Measurements from ENCODE around the gene TGIF1. TPM values are rescaled to one million over a fixed set of nuclear protein-coding genes. Genes with fewer than 3 reads are reported as not detected.

The TGIF1 gene
- total RNA-seq, 4 donors from 2014 or later: 37.3 to 75.7 (median 57.0) TPM

DNA sequence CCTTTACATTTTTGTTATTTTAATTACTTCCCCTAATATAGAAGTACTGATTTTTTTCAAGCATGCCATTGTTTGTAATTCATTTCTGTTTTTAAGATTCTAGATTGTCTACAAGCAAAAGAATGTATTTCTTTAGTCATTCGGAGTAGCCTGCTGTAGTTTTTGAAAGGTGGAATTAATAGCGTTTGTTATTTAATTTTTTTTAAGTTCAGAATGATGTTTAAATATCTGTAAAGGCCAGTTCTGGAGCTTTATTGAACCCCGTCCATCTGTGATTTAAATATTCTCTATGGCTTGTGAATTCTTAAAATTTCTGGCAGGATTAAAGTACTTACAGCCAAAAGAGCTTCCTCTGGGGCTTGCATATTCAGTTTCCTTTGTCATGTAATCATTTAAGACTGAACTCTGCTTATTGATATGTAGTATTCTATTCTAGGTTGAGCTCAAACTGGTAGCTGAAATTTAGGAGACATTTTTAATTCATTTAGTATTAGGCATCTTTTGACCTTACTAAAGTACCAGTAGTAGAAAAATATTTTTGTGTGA lies 5.2 kb downstream of the TGIF1 start:
- Histone ChIP-seq H3K27me3 (no peaks in the 10 kb centered on the region), H3K27ac (peak overlapping the region; percentile 74 to 99 (median 98)), H3K4me3 (peak overlapping the region in 2 of 4 donors; percentile 5 to 95), H3K9me3 (no peaks in the 10 kb centered on the region), H3K36me3 (peaks cover 0 to 33% (median 5%) of the 10 kb centered on the region in 3 donors), H3K4me1 (peaks cover 3 to 79% (median 48%) of the 10 kb centered on the region in 3 donors)
- intact Hi-C loops (cut with DNase I): loop anchor here (10.0 kb wide), 2 partner anchors 190 to 210 kb away; partner anchors contain the start of gene MYL12B
- DNase-seq: no peak
- TF ChIP-seq POLR2A (IDR thresholded peaks at IDR 0.05): no peak
- TF ChIP-seq, protein P1, sequence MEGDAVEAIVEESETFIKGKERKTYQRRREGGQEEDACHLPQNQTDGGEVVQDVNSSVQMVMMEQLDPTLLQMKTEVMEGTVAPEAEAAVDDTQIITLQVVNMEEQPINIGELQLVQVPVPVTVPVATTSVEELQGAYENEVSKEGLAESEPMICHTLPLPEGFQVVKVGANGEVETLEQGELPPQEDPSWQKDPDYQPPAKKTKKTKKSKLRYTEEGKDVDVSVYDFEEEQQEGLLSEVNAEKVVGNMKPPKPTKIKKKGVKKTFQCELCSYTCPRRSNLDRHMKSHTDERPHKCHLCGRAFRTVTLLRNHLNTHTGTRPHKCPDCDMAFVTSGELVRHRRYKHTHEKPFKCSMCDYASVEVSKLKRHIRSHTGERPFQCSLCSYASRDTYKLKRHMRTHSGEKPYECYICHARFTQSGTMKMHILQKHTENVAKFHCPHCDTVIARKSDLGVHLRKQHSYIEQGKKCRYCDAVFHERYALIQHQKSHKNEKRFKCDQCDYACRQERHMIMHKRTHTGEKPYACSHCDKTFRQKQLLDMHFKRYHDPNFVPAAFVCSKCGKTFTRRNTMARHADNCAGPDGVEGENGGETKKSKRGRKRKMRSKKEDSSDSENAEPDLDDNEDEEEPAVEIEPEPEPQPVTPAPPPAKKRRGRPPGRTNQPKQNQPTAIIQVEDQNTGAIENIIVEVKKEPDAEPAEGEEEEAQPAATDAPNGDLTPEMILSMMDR (IDR thresholded peaks at IDR 0.05): no peak
- 15 to 29% methylated on average over 3 of the region's 3 CpGs for WGBS, 2 donors

DNA sequence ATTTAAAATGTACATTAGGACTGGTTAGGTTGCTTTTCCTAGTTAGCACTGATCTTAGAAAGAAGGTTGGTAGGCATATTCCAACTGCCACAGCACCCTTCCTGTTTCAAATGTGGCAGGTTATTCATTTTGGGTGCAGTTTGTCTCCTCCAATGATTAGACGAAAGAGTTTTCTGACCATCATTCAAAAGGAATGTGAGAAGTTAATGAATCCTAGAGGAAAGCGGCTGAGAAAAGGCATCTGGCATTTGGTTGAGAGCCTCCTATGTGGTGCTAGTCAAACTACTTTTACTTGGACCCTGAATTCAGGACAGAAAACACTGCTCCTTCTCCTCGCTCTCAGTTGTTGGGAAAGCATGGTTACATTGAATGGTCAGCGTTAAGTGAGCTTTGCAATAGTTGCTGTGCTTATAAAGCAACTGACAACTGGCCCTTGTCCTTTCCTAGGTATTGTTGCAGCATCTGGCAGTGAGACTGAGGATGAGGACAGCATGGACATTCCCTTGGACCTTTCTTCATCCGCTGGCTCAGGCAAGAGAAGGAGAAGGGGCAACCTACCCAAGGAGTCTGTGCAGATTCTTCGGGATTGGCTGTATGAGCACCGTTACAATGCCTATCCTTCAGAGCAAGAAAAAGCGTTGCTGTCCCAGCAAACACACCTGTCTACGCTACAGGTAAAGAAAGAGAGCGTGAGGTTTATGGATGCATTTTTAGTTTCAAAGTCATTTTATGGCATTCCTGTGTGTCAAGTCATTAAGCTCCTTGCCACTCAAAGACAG lies 6.1 kb downstream of the TGIF1 start:
- Histone ChIP-seq H3K27me3 (no peaks in the 10 kb centered on the region), H3K36me3 (peaks cover 0 to 42% (median 5%) of the 10 kb centered on the region in 3 donors), H3K4me3 (peak overlapping the region in 1 of 4 donors; percentile 95), H3K27ac (peak overlapping the region; percentile 49 to 99 (median 98)), H3K4me1 (peaks cover 3 to 79% (median 48%) of the 10 kb centered on the region in 3 donors), H3K9me3 (no peaks in the 10 kb centered on the region)
- TF ChIP-seq, protein P1 (IDR thresholded peaks at IDR 0.05): no peak
- no peak for TF ChIP-seq POLR2A (IDR thresholded peaks at IDR 0.05)
- no peak for DNase-seq
- intact Hi-C loops (cut with DNase I): loop anchor here (10.0 kb wide), 2 partner anchors 191 to 209 kb away; partner anchors contain the start of gene MYL12B
- WGBS, 2 donors: 44 to 64% methylated on average over 9 to 10 of the region's 10 CpGs

DNA sequence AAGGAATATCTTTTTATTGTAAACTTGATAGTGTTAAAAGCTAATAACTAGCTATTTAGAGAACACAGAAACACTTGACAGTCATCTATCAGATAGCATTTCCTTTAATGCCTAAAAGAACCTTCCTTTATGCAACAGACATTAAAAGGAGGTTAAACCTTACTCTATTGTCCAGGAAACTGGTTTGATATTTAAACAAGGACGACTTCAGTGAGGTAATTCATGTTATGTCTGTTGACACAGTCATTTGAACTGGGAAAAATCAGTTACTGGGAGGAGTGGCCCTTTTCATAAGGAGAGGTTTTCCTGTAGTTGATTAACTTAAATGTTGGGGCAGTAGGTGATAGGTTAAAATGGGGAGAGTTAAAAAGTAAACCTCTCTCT lies 6.7 kb downstream of the TGIF1 start:
- TF ChIP-seq, protein P1 (IDR thresholded peaks at IDR 0.05): no peak
- TF ChIP-seq POLR2A (IDR thresholded peaks at IDR 0.05): no peak
- WGBS, 2 donors: 9 to 21% methylated on average over 1 of the region's 1 CpG
- H3K4me3 ChIP-seq: no peak overlapping the region
- peaks cover 3 to 79% (median 48%) of the 10 kb centered on the region in 3 donors for H3K4me1 ChIP-seq
- peak overlapping the region; percentile 49 to 99 (median 98) for H3K27ac ChIP-seq
- no peaks in the 10 kb centered on the region for H3K9me3 ChIP-seq
- intact Hi-C loops (cut with DNase I): loop anchor here (10.0 kb wide), 2 partner anchors 192 to 208 kb away; partner anchors contain the start of gene MYL12B
- no peaks in the 10 kb centered on the region for H3K27me3 ChIP-seq
- peaks cover 0 to 48% (median 5%) of the 10 kb centered on the region in 3 donors for H3K36me3 ChIP-seq
- no peak for DNase-seq

DNA sequence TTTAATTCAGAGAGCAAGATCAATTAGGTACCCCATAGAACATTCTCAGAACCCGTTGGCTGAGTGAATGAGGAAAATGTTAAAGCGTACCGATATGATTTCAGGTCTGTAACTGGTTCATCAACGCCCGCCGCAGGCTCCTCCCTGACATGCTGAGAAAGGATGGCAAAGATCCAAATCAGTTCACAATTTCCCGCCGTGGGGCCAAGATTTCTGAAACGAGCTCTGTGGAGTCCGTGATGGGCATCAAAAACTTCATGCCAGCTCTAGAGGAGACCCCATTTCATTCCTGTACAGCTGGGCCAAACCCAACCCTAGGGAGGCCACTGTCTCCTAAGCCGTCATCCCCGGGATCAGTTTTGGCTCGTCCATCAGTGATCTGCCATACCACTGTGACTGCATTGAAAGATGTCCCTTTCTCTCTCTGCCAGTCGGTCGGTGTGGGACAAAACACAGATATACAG lies 7.3 kb downstream of the TGIF1 start:
- no peak for TF ChIP-seq POLR2A (IDR thresholded peaks at IDR 0.05)
- TF ChIP-seq, protein P1 (IDR thresholded peaks at IDR 0.05): no peak
- Histone ChIP-seq H3K9me3 (no peaks in the 10 kb centered on the region), H3K27me3 (no peaks in the 10 kb centered on the region), H3K36me3 (peaks cover 0 to 54% (median 5%) of the 10 kb centered on the region in 3 donors), H3K27ac (peak overlapping the region; percentile 8 to 99 (median 70)), H3K4me3 (no peak overlapping the region), H3K4me1 (peaks cover 3 to 75% (median 48%) of the 10 kb centered on the region in 3 donors)
- intact Hi-C loops (cut with DNase I): loop anchor here (10.0 kb wide), 2 partner anchors 192 to 208 kb away; partner anchors contain the start of gene MYL12B
- 26 to 43% methylated on average over 12 to 15 of the region's 15 CpGs for WGBS, 2 donors
- DNase-seq: no peak
